Neuronal stem cell (in vitro differentiated cells): ENCODE results near the gene HESX1.
A peak's percentile ranks its signal among the peaks of the same experiment; 100 is the strongest.

Experiments
- DNase-seq: peaks from one replicate; pipeline ENCODE4 v3.0.0-alpha.2; 2013; ENCODE audit warnings: low spot score
- H2AFZ ChIP-seq: one replicate; pipeline ENCODE4 v1.6.1; 2013; ENCODE audit warnings: mild to moderate bottlenecking, low read length, inconsistent platforms
- H2AK5ac ChIP-seq: 2 replicates; pipeline ENCODE4 v1.6.1; 2013; ENCODE audit warnings: low read depth, mild to moderate bottlenecking, inconsistent platforms, low read length, moderate library complexity, mixed read lengths
- H2BK120ac ChIP-seq: 2 replicates; pipeline ENCODE4 v1.6.1; 2013; ENCODE audit warnings: low read depth, mild to moderate bottlenecking, inconsistent platforms, low read length, moderate library complexity, mixed read lengths
- H2BK12ac ChIP-seq: one replicate; pipeline ENCODE4 v1.6.1; 2013; ENCODE audit warnings: low read length, inconsistent platforms
- H2BK15ac ChIP-seq: 2 replicates; pipeline ENCODE4 v1.6.1; 2013; ENCODE audit warnings: mild to moderate bottlenecking, low read length, inconsistent platforms, mixed read lengths
- H2BK5ac ChIP-seq: one replicate; pipeline ENCODE4 v1.6.1; 2013; ENCODE audit warnings: inconsistent platforms, mild to moderate bottlenecking, low read length, moderate library complexity
- H3K14ac ChIP-seq: one replicate; pipeline ENCODE4 v1.6.1; 2013; ENCODE audit warnings: low read length, inconsistent platforms
- H3K18ac ChIP-seq: 2 replicates; pipeline ENCODE4 v1.6.1; 2013; ENCODE audit warnings: low read length, inconsistent platforms
- H3K23ac ChIP-seq: 2 replicates; pipeline ENCODE4 v1.6.1; 2013; ENCODE audit warnings: low read depth, mild to moderate bottlenecking, mixed read lengths, low read length, inconsistent platforms; ENCODE audit not compliant: poor library complexity
- H3K27ac ChIP-seq: replicated peaks from 3 replicates; pipeline ENCODE4 v1.5.1; 2013; ENCODE audit warnings: low read length, inconsistent platforms
- H3K27me3 ChIP-seq, 3 experiments: 2 replicates each; pipeline ENCODE4 v1.6.1; 2013; ENCODE audit warnings: low read length in 3 of 3, mild to moderate bottlenecking in 2 of 3, inconsistent platforms in 1 of 3, low read depth in 1 of 3, mixed read lengths in 1 of 3, moderate library complexity in 1 of 3; ENCODE audit not compliant: control insufficient read depth in 3 of 3, insufficient read depth in 3 of 3
- H3K36me3 ChIP-seq, 2 donors: replicated peaks in 1 of 2; 2 replicates each; pipeline ENCODE4 v1.6.1; 2013; ENCODE audit warnings: low read length in 2 of 2; ENCODE audit not compliant: control insufficient read depth in 2 of 2, insufficient read depth in 2 of 2
- H3K4ac ChIP-seq: 2 replicates; pipeline ENCODE4 v1.6.1; 2013; ENCODE audit warnings: inconsistent platforms, mild to moderate bottlenecking, low read length, moderate library complexity
- H3K4me1 ChIP-seq, 2 donors: 1 replicate in 1 of 2; 2 replicates in 1 of 2; pipeline ENCODE4 v1.6.1; 2013; ENCODE audit warnings: low read length in 2 of 2, low read depth in 1 of 2; ENCODE audit not compliant: control insufficient read depth in 2 of 2, insufficient read depth in 1 of 2
- H3K4me2 ChIP-seq: one replicate; pipeline ENCODE4 v1.6.1; 2013; ENCODE audit warnings: mild to moderate bottlenecking, low read length, inconsistent platforms; ENCODE audit not compliant: insufficient read depth, poor library complexity, severe bottlenecking
- H3K4me3 ChIP-seq, 2 donors: 2 replicates each; pipeline ENCODE4 v1.5.1; 2013; ENCODE audit warnings: low read length in 2 of 2, mild to moderate bottlenecking in 2 of 2, inconsistent platforms in 1 of 2, moderate library complexity in 1 of 2
- H3K79me1 ChIP-seq: one replicate; pipeline ENCODE4 v1.6.1; 2013; ENCODE audit warnings: low read depth, mild to moderate bottlenecking, inconsistent platforms, low read length, moderate library complexity
- H3K9ac ChIP-seq: one replicate; pipeline ENCODE4 v1.6.1; 2013; ENCODE audit warnings: mild to moderate bottlenecking, low read depth, low read length, inconsistent platforms; ENCODE audit not compliant: poor library complexity
- H3K9me3 ChIP-seq, 2 donors: replicated peaks in 1 of 2; 2 replicates each; pipeline versions ENCODE3 to v1.6.1; 2013; ENCODE audit warnings: low read length in 2 of 2, mild to moderate bottlenecking in 2 of 2, inconsistent platforms in 1 of 2, low read depth in 1 of 2, mixed read lengths in 1 of 2, moderate library complexity in 1 of 2; ENCODE audit not compliant: control insufficient read depth in 2 of 2, insufficient read depth in 1 of 2
- H4K8ac ChIP-seq: one replicate; pipeline ENCODE4 v1.6.1; 2013; ENCODE audit warnings: low read depth, mild to moderate bottlenecking, inconsistent platforms, low read length, moderate library complexity
- H4K91ac ChIP-seq: one replicate; pipeline ENCODE4 v1.6.1; 2013; ENCODE audit warnings: low read length, low read depth, mild to moderate bottlenecking, inconsistent platforms; ENCODE audit not compliant: poor library complexity
- WGBS, 2 donors: extraction: QIAGEN DNeasy Blood & Tissue Kit; methylation state at CpG; one replicate each; pipeline ENCODE4 v1.1.7; 2013; ENCODE audit warnings: missing lambda C conversion rate in 2 of 2, mixed read lengths in 1 of 2; ENCODE audit not compliant: insufficient read length in 2 of 2, insufficient replicate concordance in 1 of 2; ENCODE audit errors: extremely low coverage in 2 of 2; 5-methylcytosine and 5-hydroxymethylcytosine counted together

HESX1 gene

DNA sequence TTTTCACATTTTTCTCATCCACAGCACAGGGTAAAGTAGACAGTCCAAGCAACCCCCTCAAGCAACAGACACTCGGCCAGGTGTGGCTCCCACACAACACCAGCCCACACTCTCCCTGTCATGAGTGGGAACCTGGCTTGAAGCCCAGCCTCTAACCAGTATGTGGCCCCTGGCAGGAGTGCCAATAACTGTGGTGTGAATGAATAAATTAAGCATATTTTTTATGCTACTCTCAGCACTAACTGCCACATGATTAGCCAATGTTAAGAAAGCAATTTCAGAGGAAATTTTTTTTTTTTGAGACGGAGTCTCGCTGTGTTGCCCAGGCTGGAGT is 44.5 kb downstream of the HESX1 start:
- Histone ChIP-seq H2BK120ac (no peak overlapping the region), H3K4me3 (no peak overlapping the region), H3K23ac (no peak overlapping the region), H2BK5ac (no peak overlapping the region), H4K8ac (no peak overlapping the region), H3K18ac (no peak overlapping the region), H2BK15ac (no peak overlapping the region), H3K9me3 (no peaks in the 10 kb centered on the region), H3K27me3 (no peaks in the 10 kb centered on the region), H3K9ac (no peak overlapping the region), H3K79me1 (no peaks in the 10 kb centered on the region), H3K4me2 (no peak overlapping the region), H4K91ac (no peak overlapping the region), H3K14ac (no peak overlapping the region), H2AK5ac (no peak overlapping the region), H3K4me1 (peaks cover 38 to 59% of the 10 kb centered on the region in 2 donors), H2AFZ (no peak overlapping the region), H2BK12ac (no peak overlapping the region), H3K27ac (no peak overlapping the region), H3K4ac (no peak overlapping the region), H3K36me3 (no peaks in the 10 kb centered on the region)
- no CpG with 5 or more reads among the region's 3 CpGs for WGBS, 2 donors
- DNase-seq = no peak

DNA sequence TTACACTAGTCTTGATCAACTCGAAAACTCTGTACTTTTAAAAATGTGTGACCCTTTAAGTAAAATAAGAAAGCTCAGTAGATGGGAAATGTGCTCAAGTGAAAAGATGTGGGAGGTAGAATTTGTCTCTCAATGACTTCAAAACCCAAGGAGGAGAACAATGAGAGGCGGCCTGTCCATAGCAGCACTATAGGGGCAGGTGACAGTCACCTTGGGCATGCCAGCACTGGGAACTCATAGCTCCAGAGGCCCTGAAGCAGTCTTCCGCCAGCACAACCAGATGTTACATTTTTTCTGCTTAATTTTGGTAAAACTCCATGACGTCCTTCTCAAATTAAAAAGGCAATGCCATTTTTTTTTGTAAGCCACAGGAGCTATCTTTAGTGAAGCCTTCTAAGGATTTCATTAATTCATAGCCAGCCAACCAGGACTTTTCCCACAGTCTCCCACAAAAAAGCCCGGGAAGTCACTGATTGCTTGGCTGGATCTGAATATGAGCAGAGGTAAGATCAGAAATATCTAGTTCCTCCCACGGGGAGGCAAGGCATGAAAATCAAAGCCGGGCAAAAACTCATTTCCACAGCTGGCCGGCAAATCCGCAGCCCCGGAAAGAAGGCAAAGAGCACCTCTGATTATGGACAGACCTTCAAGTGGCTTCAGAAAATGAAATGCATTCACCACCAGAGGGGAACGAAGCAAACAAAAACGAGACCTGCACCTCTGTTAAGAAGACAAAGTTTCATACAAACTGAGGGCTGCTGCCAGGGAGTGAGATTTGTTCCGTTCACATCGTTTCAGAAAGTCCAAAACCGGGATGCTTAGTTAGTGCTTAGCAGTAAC is 45.1 kb downstream of the HESX1 start:
- no peak overlapping the region for H3K27ac ChIP-seq
- H3K9me3 ChIP-seq = no peaks in the 10 kb centered on the region
- H2AFZ ChIP-seq = no peak overlapping the region
- DNase-seq = no peak
- peaks cover 0 to 1% of the 10 kb centered on the region in 2 donors for H3K36me3 ChIP-seq
- H3K4me1 ChIP-seq = peaks cover 39 to 59% of the 10 kb centered on the region in 2 donors
- H2BK12ac ChIP-seq = no peak overlapping the region
- no peak overlapping the region for H3K4me3 ChIP-seq
- H3K79me1 ChIP-seq = no peaks in the 10 kb centered on the region
- no peak overlapping the region for H2BK15ac ChIP-seq
- H2AK5ac ChIP-seq = no peak overlapping the region
- no peak overlapping the region for H4K8ac ChIP-seq
- no peak overlapping the region for H3K4me2 ChIP-seq
- no peak overlapping the region for H2BK120ac ChIP-seq
- no peak overlapping the region for H3K9ac ChIP-seq
- H3K18ac ChIP-seq = no peak overlapping the region
- no peak overlapping the region for H3K14ac ChIP-seq
- H3K4ac ChIP-seq = no peak overlapping the region
- no peak overlapping the region for H4K91ac ChIP-seq
- H2BK5ac ChIP-seq = no peak overlapping the region
- no CpG with 5 or more reads among the region's 15 CpGs for WGBS, 2 donors
- H3K23ac ChIP-seq = no peak overlapping the region
- no peaks in the 10 kb centered on the region for H3K27me3 ChIP-seq

DNA sequence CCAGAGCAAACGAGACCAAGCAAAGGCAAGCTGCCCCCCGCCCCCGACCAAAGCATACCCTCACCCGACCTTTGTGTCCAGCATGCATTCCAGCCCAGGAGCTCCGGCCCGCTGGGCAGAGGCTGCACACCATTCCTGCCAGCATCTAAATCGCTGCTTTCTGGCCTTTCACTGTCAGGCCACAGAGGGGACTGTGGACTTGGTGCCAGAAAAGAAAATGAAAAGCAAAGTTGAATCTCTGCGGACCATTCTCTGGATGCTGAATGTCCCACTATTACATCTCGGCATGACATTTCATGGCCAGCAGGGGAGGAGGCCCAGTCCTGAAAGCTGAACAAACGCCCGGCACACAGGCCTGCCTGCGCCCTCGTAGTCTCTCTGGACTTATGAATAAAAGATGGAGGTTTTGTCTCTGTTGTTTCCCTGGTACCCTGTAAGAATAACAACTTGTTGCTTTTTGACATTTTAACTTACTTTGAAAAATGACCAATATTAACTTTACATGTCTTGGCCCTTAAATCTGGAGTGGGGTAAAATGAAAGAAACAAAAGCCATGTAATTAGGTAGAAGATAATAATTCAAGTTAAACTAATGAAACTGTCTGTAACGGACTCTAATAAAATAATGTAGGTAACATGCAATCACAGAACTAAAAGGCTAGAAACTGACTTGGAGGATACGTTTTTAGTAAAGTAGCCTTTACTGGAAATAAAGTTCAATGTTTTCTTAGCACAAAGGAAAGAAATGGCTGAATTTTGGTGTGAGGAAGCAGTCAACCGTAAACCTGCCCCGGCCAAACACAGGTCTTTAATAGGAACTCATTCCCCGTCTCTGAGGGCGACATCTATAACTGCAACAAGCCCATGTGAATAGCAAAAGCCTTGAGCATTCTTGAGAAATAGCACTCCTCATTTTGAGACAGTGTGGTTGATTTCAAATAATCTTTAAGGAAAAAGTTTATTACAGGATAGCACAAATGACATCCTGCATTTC is 47.3 kb downstream of the HESX1 start:
- no peak overlapping the region for H3K4ac ChIP-seq
- H3K4me3 ChIP-seq = peak overlapping the region in 1 of 2 donors; percentile 34
- peak overlapping the region; percentile 0 for H3K18ac ChIP-seq
- H2AK5ac ChIP-seq = no peak overlapping the region
- DNase-seq = no peak
- no peaks in the 10 kb centered on the region for H3K27me3 ChIP-seq
- H4K8ac ChIP-seq = no peak overlapping the region
- no peak overlapping the region for H3K23ac ChIP-seq
- peak overlapping the region; percentile 51 for H3K4me2 ChIP-seq
- H4K91ac ChIP-seq = no peak overlapping the region
- H3K79me1 ChIP-seq = peaks cover 6% of the 10 kb centered on the region
- H2BK5ac ChIP-seq = no peak overlapping the region
- peaks cover 3 to 15% of the 10 kb centered on the region in 2 donors for H3K36me3 ChIP-seq
- H3K9ac ChIP-seq = no peak overlapping the region
- no peak overlapping the region for H2BK12ac ChIP-seq
- H3K4me1 ChIP-seq = peaks cover 34 to 41% of the 10 kb centered on the region in 2 donors
- H2AFZ ChIP-seq = peak overlapping the region; percentile 66
- H3K14ac ChIP-seq = no peak overlapping the region
- H2BK120ac ChIP-seq = no peak overlapping the region
- H3K9me3 ChIP-seq = no peaks in the 10 kb centered on the region
- WGBS, 2 donors = no CpG with 5 or more reads among the region's 19 CpGs
- peak overlapping the region; percentile 67 for H3K27ac ChIP-seq
- no peak overlapping the region for H2BK15ac ChIP-seq

DNA sequence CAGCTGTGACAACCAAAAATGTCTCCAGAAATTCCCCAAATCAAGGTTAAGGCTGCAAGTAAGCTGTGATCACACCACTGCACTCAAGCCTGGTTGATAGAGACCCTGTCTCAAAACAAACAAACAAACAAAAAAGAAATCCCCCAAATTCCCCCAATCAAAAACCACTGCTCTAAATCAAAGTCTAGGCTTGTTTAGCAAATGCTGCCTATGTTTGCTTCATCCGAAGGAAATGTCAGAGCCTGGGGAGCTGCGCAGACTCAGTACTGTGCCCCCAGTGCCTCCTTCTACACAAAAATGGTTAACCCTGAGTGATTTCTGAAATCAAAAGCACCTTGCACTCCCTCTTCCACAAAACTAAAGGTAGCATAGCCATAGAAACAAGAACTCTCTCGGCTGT is 48.0 kb downstream of the HESX1 start:
- WGBS, 2 donors = no CpG with 5 or more reads among the region's 3 CpGs
- Histone ChIP-seq H4K91ac (no peak overlapping the region), H3K4me3 (peak overlapping the region in 1 of 2 donors; percentile 34), H3K27me3 (no peaks in the 10 kb centered on the region), H2BK12ac (no peak overlapping the region), H3K9ac (no peak overlapping the region), H3K79me1 (peaks cover 6% of the 10 kb centered on the region), H2BK120ac (no peak overlapping the region), H3K14ac (no peak overlapping the region), H3K23ac (no peak overlapping the region), H3K4ac (no peak overlapping the region), H3K4me1 (peaks cover 30 to 40% of the 10 kb centered on the region in 2 donors), H3K18ac (peak overlapping the region; percentile 9), H4K8ac (no peak overlapping the region), H2BK5ac (no peak overlapping the region), H3K4me2 (peak overlapping the region; percentile 51), H3K9me3 (no peaks in the 10 kb centered on the region), H2BK15ac (no peak overlapping the region), H2AK5ac (no peak overlapping the region), H2AFZ (peak overlapping the region; percentile 33), H3K27ac (peak overlapping the region; percentile 67), H3K36me3 (peaks cover 3 to 15% of the 10 kb centered on the region in 2 donors)
- DNase-seq = no peak
